ENCODE data around the gene MCC. TPM values are rescaled to one million over a fixed set of nuclear protein-coding genes. Genes with fewer than 3 reads are reported as not detected.

Gene MCC
- total RNA-seq, 1 donor from 2014 or later: 29.4 TPM

DNA sequence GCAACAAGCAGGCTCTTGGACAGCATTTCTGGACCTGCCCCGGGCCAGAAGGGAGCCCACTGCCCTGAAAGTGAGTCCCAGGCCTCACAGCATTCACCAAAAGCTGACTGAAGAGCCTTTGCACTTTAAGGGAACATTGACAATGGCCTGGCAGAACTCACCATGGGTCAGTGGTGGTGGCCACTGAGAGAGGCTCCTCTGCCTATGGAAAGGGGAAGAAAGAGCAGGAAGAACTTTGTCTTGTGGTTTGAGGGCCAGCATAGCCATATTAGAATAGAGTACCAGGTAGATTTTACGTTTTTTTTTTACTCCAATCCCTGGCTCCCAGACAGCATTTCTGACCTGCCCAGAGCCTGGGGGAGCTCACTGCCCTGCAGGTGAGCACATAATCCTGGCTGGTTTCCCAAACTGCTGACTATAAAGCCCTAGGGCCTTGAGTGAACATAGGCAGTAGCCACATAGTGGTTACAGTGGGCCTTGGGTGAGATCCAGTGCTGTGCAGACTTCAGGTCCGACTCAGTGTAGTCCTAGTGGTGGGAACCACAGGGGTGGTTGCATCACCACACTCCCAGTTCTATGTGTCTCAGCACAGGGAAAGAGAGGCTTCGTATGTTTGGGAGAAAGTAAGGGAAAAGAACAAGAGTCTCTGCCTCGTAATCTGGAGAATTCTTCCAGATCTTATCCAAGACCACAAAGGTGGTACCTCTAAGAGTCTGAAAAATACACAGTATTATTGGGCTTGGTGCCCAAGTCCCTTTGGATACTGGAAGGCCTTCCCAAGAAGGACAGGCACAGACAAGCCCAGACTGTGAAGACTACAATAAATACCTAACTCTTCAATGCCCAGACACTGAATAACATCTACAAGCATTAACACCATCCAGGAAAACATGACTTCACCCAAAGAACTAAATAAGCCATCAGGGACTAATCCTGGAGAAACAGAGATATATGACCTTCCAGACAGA lies 143.0 kb downstream of the MCC start:
- intact Hi-C loops (cut with DNase I): no loop called here
- no peak for ATAC-seq (ENCODE audit: poor library complexity)
- DNase-seq: no peak

DNA sequence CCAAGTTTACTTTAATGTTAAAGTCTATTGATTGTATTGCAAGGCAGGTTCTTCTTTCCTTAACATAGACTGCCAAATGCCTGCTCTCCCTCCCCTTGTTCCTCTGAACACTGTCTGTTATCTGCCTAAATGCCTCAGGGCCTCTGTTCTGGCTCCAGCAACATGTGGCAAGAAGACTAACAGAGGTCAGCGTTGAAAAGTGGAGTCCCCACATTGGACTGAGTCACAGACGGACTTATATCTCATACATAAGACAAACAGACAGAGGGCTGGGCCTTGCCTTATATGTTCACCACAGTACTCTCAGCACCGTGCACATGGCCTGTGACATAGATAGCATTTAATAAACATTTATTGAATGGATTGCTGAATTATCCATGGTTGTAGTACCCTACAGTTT lies 144.9 kb downstream of the MCC start:
- ATAC-seq (ENCODE audit: poor library complexity) (peak; percentile 93), DNase-seq (no peak)
- intact Hi-C loops (cut with DNase I): no loop called here

DNA sequence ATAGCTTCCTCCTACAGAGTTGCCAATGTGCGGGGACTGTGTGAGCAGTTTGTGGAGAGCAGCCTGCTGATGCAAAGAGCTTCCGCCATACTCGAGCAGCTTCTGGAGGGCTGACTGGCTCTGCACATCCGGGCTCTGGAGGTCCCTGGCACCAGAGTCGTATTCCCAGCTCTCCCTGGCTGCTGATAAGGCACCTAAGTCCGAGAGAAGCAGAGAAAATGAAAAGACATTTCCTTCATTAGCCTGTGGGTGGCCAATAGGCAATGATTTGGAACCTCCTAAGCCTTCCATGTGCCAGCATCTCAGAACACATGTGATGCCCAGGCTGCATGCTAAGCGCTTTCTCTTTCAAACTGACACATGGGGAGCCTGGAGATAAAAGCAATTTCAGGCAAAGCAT lies 147.7 kb downstream of the MCC start:
- intact Hi-C loops (cut with DNase I): no loop called here
- no peak for ATAC-seq (ENCODE audit: poor library complexity)

DNA sequence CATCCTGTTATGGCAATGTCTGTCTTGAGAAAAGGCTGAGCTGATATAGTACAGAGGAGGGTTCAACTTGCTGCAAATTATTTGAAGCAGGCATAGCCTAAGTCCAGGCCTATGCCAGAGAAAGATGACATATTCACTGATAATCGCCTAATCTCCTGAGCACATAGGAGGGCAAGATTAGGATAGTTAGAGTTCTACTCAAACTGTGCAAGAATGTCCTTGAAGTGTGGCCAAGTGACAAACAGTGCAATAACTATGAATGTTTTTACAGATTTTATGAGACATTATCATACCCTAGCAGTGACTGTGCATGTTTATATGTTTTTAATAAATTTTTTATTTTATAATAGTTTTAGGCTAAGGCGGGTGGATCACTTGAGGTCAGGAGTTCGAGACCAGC lies 149.6 kb downstream of the MCC start:
- intact Hi-C loops (cut with DNase I): loop anchor here (10.0 kb wide), 1 partner anchor 176 kb away; the partner anchor contains the start of gene YTHDC2
- no peak for DNase-seq
- no peak for ATAC-seq (ENCODE audit: poor library complexity)

More for the DNA sequence above, 147.7 kb downstream of the MCC start:
- DNase-seq: peak; percentile 49

DNA sequence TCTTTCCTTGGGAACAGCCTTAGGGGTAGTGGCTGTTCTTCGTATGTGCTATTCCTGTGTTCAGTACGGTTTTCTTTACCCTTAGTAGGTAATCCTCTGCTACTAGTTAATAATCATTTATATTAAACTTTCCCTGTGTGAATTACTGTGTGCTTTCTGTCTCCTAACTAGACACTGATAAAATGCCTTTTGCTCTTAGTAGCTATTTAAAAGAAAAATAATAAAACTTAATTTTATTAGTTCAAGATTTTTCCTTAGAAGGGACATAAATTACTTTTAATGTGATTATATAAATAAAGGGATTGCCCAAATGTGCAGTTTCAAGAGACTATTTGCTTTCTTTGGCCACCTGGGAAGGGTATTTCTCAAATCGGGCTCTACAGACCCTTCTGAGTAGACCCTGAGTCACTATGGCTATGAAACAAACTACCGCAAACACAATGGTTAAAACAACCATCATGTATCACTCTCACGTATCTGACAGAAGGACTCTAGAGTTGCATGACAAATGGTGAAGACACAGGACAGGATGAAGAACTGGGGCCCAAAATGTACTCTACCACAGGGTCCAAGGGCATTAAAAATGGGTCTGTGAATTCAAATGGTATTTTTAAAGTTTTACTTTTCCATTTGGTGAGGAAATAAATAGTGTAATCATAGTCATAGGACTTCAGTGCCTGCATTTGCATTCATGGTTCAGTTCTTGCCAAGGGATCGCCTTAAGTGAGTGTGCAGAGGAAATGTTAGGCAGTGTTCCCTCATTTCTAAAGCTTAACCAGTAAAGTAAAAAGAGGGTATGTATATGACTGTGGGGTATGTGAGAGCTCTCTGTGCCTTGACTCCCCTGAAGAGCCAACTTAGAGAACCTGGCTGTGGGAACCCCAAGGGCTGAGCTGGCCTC lies 150.5 kb downstream of the MCC start:
- intact Hi-C loops (cut with DNase I): loop anchor here (10.0 kb wide), 1 partner anchor 177 kb away; the partner anchor contains the start of gene YTHDC2
- DNase-seq (no peak), ATAC-seq (ENCODE audit: poor library complexity) (no peak)

DNA sequence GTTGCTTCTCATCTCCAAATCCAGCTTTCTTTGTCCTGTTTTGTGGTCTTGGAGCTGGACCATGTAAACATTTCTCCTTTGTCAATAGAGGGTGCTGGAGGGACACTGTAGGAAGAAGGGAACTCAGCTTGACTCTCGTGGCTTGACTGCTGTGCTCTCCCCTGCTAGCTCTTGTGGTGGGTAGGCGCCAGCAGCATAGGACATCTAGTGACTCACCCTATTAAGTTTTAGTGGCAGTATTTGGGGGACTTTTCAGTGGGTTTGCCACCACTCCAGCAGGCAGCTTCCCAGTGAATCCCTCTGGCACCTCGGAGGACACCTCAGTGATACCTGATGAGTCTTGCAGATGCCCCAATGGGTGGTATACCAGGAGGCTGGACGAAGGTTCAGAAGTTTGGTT lies 151.3 kb downstream of the MCC start:
- intact Hi-C loops (cut with DNase I): loop anchor here (10.0 kb wide), 1 partner anchor 178 kb away; the partner anchor contains the start of gene YTHDC2

DNA sequence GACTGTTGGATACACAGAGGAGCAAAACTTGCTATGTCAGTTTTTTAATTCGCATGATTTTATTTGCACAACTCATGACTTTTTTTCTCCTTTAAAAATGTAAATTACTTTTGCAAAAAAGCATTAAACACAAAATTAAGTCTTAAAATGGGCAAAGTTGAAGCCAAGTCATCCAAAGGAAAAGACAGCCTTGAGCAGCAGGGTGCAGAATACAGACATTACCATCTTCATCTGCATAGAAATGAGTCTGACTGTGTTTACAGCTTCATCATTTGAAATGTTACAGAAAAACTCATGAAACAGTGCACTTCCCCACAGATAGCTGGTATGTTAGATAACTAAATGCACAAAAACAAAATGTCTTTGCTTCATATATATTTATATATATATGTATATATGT lies 154.8 kb downstream of the MCC start:
- DNase-seq (no peak), ATAC-seq (ENCODE audit: poor library complexity) (no peak)
- intact Hi-C loops (cut with DNase I): loop anchor here (10.0 kb wide), 1 partner anchor 181 kb away; the partner anchor contains the start of gene YTHDC2

More for the DNA sequence above, 151.3 kb downstream of the MCC start:
- DNase-seq (no peak), ATAC-seq (ENCODE audit: poor library complexity) (peak; percentile 86)

DNA sequence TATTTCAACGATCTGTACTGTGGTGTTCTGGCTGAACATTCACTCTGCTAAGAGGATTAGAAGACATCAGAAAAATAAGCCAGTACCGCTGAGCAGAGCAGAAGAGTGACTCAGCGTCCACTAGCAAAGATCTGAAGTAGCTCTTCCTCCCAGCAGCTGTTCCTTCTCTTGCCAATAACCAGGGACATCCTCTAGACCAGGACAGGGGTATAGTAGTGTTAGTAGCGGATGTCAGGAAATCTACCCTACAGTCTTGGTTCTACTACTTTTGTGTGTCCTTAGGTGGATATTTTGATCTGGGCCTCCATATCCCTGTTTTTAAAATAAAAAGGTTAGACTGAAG lies 157.1 kb downstream of the MCC start:
- DNase-seq: no peak
- ATAC-seq (ENCODE audit: poor library complexity): peak; percentile 73
- intact Hi-C loops (cut with DNase I): loop anchor here (2.0 to 10.0 kb wide), 2 partner anchors 184 to 334 kb away; partner anchors contain the start of gene YTHDC2

DNA sequence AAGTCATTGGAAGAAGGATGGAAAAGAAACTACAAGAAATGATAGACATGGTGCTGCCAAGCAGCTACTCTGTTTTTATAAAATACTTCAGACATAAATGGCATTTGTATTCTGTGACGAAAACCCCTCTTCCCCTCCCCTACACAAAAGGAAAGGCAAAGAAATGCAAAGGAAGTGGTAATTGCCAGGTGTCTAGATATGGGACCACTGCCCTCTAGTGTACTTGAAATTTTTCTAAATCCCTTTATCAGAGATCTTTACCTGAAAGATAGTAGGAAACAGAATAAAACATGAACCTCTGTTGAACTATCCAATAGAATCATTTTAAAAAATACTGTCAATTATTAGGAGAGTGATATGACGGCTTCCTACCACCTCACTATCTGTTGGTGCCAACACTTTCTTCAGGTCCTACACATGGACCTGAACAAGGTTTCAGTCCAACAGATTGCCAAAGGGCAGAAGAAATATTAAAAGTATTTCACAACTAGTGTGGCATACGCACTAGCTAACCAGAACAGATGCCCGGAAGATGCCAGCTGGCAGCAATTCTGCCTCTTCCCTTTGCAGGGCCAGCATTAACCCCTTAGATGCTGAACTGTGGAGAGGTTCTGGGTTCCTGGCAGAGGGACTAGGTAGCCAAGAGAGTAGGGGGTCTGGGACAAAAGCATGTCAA lies 157.6 kb downstream of the MCC start:
- DNase-seq (peak; percentile 73), ATAC-seq (ENCODE audit: poor library complexity) (peak; percentile 82)
- intact Hi-C loops (cut with DNase I): loop anchor here (2.0 to 10.0 kb wide), 2 partner anchors 184 to 334 kb away; partner anchors contain the start of gene YTHDC2

DNA sequence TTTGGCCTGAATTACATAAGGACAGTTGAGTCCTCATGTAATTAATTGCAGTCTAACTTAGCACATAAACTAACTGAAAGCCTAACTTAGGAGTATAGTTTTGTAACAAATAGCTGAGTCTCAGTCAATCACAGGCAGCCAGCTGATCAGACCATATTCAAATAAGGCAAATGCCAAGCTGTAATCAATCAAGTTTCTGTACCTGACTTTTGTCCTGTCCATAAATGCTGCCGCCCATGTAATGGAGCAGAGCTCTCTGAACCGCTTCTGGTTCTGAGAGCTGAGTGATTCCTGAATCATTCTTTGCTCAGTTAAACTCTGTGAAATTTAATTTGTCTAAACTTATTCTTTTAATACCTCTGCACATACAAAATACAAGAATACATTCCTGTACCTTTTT lies 158.3 kb downstream of the MCC start:
- ATAC-seq (ENCODE audit: poor library complexity) (no peak), DNase-seq (no peak)
- intact Hi-C loops (cut with DNase I): loop anchor here (2.0 to 10.0 kb wide), 2 partner anchors 185 to 333 kb away; partner anchors contain the start of gene YTHDC2

DNA sequence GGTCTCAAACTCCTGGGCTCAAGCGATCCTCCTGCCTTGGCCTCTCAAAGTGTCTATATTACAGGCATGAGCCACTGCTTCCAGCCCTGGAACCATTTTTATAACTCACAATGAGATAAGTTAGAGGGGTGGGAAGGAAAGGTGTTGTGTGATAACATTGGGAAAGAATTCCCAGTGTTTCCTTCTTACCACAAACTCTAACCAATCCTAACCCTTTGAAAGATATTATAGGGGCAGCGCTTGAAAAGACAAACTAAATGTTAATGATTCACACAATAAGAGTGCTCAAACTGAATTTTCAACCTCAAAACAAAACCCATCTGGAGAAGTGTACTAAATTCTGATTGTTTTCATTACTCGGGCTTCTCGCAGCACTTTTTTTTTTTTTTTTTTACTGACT lies 163.2 kb downstream of the MCC start:
- DNase-seq: no peak
- ATAC-seq (ENCODE audit: poor library complexity): no peak
- intact Hi-C loops (cut with DNase I): no loop called here

DNA sequence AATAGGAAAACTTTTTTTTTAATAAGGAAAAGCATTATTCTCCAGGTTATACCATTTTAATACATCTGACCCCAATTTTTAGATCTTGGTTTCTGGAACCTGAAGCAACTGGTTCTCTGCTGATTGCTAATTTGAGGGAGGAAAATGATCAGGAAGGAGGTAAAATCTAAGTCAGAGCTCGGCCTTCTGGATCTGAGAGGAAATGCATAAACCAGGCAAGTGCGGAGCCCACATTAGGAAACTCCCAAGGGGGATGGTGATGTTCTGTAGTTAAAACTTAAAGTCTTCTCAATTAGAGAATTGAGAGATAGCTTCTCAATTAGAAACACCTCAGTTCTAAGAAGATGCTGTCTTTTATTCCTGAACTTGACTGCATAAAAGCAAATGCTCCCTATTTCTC lies 167.0 kb downstream of the MCC start:
- ATAC-seq (ENCODE audit: poor library complexity) (peak; percentile 41), DNase-seq (no peak)
- intact Hi-C loops (cut with DNase I): no loop called here

DNA sequence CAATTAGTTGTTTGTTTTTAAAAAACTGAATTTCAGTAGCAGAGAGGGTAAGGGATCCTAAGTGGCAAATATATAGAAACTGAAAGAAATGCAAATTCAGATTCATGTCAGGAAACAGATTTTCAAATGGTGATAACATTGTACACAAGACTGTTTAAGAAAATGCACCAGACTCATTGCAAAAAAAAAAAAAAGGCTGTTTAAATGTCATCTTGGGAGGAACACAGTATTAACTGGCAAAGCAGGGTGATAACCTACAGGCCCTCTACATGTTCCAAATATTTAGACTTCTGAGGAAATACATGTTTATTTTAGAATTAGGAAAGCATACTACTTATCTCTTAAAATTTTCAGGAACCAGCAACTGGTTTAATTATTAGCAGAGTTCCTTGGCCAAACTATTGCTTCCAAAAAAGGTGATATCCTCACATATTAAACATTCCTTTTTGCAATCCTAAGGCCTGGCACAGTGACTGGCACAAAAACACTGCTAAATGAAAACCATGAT lies 167.9 kb downstream of the MCC start:
- intact Hi-C loops (cut with DNase I): no loop called here
- DNase-seq (no peak), ATAC-seq (ENCODE audit: poor library complexity) (no peak)

DNA sequence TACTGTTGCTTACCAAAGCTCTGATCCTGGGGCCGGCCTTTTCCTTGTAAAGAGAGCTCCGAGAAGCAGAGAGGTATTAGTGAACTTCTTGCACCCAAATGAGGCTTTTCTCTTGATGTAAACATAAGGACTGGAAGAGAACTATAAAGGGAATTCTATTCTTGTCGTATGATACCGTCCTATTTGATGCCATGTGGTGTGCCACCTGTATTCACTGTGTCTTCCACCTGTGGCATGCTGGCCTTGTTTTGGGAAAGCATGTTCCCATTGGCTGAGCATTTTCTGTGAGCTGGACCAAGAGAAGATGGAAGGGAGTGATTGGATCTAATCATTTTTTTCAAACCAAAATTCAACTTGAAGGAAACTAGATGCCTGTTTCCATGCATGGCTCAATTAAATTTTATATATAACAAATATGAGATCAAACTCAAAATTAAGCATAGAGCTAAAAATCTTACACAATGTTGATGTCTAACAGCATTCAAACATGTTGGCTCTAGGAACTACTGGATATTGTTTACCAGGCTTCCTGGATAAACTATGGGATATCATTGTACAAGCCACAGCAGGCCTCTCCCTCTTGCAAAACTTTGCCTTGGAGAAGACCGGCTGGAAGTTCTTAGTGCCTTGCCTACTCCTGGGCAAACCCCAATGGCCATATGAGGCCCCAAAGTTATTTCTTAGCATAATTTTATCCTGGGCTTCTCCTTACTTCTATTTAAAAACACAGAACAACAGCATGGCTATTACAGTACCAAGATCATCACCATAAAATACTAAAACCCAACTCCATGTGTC lies 168.8 kb downstream of the MCC start:
- DNase-seq: no peak
- intact Hi-C loops (cut with DNase I): no loop called here
- no peak for ATAC-seq (ENCODE audit: poor library complexity)

DNA sequence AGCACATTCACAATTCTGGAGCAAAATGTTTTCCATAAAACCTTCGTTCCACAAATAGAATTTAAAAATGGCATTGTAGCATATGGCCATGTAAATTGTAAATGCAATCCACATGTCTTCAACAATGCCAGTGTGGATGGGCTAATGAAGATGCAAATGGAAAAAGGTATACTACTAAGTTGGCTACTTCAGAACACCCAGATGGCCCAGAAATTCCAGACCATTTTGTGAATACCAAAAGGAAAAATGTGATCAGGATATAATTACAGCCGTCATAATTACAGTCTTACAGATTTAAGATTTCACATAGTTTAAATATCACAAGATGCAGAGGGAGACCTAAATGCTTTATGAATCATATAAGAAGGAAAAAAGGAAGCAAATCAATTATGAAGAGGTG lies 170.6 kb downstream of the MCC start:
- no peak for DNase-seq
- intact Hi-C loops (cut with DNase I): no loop called here
- no peak for ATAC-seq (ENCODE audit: poor library complexity)

DNA sequence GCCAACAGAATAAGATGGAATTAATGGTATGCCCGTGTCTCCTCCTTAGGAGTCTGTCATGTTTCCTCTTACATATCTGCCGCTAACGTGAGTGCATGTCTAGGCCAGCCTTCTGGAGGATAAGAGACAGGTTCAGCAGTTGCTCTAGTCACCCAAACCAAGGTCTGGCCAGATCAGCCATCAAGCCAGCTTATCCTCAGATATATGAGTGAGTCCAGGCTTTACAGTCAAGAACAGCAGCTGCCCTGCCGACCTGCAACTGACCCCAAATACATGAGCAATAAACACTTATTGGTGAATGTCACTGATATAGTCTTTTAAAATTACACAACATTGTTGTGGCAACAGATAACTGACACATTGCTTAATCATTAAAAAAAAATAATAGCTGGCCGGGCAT lies 177.0 kb downstream of the MCC start:
- intact Hi-C loops (cut with DNase I): no loop called here
- DNase-seq (no peak), ATAC-seq (ENCODE audit: poor library complexity) (no peak)

DNA sequence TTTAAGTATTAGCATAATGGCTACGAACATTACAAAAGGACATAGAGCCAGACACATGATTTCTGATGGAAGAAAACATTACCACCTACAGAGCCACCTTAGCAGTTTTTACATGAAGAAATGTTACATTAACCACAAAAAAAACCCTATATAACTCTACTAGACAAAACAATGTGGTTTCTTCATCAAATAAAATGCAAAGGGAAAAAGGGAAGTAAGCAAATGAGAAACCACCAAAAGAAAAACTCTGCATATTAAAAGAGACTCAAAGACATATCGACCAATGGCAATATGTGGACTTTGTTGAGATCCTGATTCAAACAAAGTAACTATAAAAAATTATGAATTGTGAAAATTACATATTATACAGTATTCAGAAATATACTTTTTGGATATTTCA lies 186.1 kb downstream of the MCC start:
- ATAC-seq (ENCODE audit: poor library complexity) (no peak), DNase-seq (no peak)
- intact Hi-C loops (cut with DNase I): no loop called here

DNA sequence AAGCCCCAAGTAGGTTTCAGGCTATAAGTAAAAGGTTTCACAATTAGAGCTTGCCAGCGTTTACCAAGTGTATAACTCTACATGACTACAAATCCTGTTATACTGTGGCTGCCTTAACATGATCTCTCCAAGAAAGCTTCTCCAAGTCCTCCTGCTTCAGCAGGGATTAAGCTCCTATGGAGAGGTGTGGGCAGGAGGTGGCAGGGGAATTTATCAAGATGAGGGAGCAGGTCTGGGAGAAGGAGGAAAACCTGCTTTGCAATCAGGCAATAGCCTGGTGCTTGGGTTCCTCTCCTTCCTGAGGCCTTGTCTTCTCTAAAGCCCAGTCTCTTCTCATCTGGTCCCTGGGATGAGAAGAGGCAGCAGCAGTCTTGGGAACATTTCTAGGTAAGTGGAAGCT lies 188.7 kb downstream of the MCC start:
- ATAC-seq (ENCODE audit: poor library complexity) (no peak), DNase-seq (no peak)
- intact Hi-C loops (cut with DNase I): no loop called here

Data from Right ventricle myocardium superior (tissue), 1 donor.